GM19025 (cell line): ENCODE measurements around the gene MAN1A2.
"Not testable (repeated sequence)": the region's sequence is repeated elsewhere in the genome, so short reads cannot be mapped to it uniquely, and the experiment has no call there.

Experiments used
- ATAC-seq: cut with Tn5 transposase; IDR thresholded peaks from one replicate; pipeline ENCODE4 v1.9.1; 2021; ENCODE audit warnings: mild to moderate bottlenecking, low read depth, moderate library complexity; ENCODE audit not compliant: unreplicated experiment

Gene MAN1A2

GRCh38 chr1:117396074-117396473 lies 28.8 kb downstream of the MAN1A2 start:
- no peak for ATAC-seq

GRCh38 chr1:117396636-117397035 lies 29.4 kb downstream of the MAN1A2 start:
- no peak for ATAC-seq

GRCh38 chr1:117398957-117399356 lies 31.7 kb downstream of the MAN1A2 start:
- no peak for ATAC-seq

- ATAC-seq = no peak
These were observed 34.5 kb downstream of the MAN1A2 start for GRCh38 chr1:117401761-117402160.

GRCh38 chr1:117403597-117403996 lies 36.3 kb downstream of the MAN1A2 start:
- ATAC-seq = no peak

- no peak for ATAC-seq
These were observed 37.8 kb downstream of the MAN1A2 start for GRCh38 chr1:117405042-117405441.

GRCh38 chr1:117412472-117412871 lies 45.2 kb downstream of the MAN1A2 start:
- ATAC-seq = no peak

GRCh38 chr1:117413412-117413811 lies 46.2 kb downstream of the MAN1A2 start:
- no peak for ATAC-seq

- ATAC-seq = no peak
These were observed 47.7 kb downstream of the MAN1A2 start for GRCh38 chr1:117414943-117415342.

GRCh38 chr1:117416004-117416403 lies 48.8 kb downstream of the MAN1A2 start:
- ATAC-seq = no peak

GRCh38 chr1:117416546-117417125 lies 49.4 kb downstream of the MAN1A2 start:
- ATAC-seq = no peak

GRCh38 chr1:117425050-117425734 lies 57.9 kb downstream of the MAN1A2 start:
- no peak for ATAC-seq

- no peak for ATAC-seq
These were observed 60.0 kb downstream of the MAN1A2 start for GRCh38 chr1:117427297-117427696.

GRCh38 chr1:117433943-117434342 lies 66.7 kb downstream of the MAN1A2 start:
- ATAC-seq = no peak

GRCh38 chr1:117436513-117436912 lies 69.3 kb downstream of the MAN1A2 start:
- no peak for ATAC-seq

GRCh38 chr1:117447661-117448060 lies 80.4 kb downstream of the MAN1A2 start:
- no peak for ATAC-seq

GRCh38 chr1:117452216-117452615 lies 85.0 kb downstream of the MAN1A2 start:
- ATAC-seq = no peak

GRCh38 chr1:117453958-117454357 lies 86.7 kb downstream of the MAN1A2 start:
- ATAC-seq = no peak

GRCh38 chr1:117458410-117458809 lies 91.2 kb downstream of the MAN1A2 start:
- not testable (repeated sequence) for ATAC-seq

GRCh38 chr1:117466761-117467160 lies 99.5 kb downstream of the MAN1A2 start:
- ATAC-seq = no peak

- ATAC-seq = no peak
These were observed 100.1 kb downstream of the MAN1A2 start for GRCh38 chr1:117467336-117467735.

GRCh38 chr1:117473063-117473462 lies 105.8 kb downstream of the MAN1A2 start:
- ATAC-seq = no peak
